AG10803 (cell line): ENCODE data around the gene ZNF407.

Source experiments
- DNase-seq: peaks from one replicate; pipeline ENCODE4 v3.0.0; 2010; ENCODE audit warnings: low read depth
- H3K4me3 ChIP-seq: 2 replicates; pipeline ENCODE4 v1.5.1; 2011; ENCODE audit warnings: mild to moderate bottlenecking, low read length, control low read depth
- CTCF ChIP-seq: conservative IDR thresholded peaks from 2 replicates; pipeline ENCODE4 v1.5.1; 2011; ENCODE audit warnings: mild to moderate bottlenecking, low read length, control low read depth, inconsistent platforms

Gene ZNF407

GRCh38 chr18:74698881-74699280 is 101.2 kb downstream of the ZNF407 start:
- DNase-seq = no peak
- no peak for TF ChIP-seq CTCF
- H3K4me3 ChIP-seq = no peak overlapping the region

GRCh38 chr18:74699455-74699854 is 101.8 kb downstream of the ZNF407 start:
- H3K4me3 ChIP-seq = no peak overlapping the region
- DNase-seq = no peak
- no peak for TF ChIP-seq CTCF

GRCh38 chr18:74702950-74703349 is 105.3 kb downstream of the ZNF407 start:
- no peak for TF ChIP-seq CTCF
- DNase-seq = no peak
- H3K4me3 ChIP-seq = no peak overlapping the region

GRCh38 chr18:74708169-74708568 is 110.5 kb downstream of the ZNF407 start:
- TF ChIP-seq CTCF = no peak
- no peak for DNase-seq
- H3K4me3 ChIP-seq = no peak overlapping the region

GRCh38 chr18:74709452-74709851 is 111.8 kb downstream of the ZNF407 start:
- no peak for DNase-seq
- no peak for TF ChIP-seq CTCF
- H3K4me3 ChIP-seq = no peak overlapping the region

- no peak for TF ChIP-seq CTCF
- H3K4me3 ChIP-seq = no peak overlapping the region
- no peak for DNase-seq
Measured at GRCh38 chr18:74714120-74714519, 116.5 kb downstream of the ZNF407 start.

- no peak for TF ChIP-seq CTCF
- no peak overlapping the region for H3K4me3 ChIP-seq
- DNase-seq = no peak
Measured at GRCh38 chr18:74714791-74715190, 117.1 kb downstream of the ZNF407 start.
